WTC11 (cell line): ENCODE data around the gene RAB26.

Experiments used
- ATF1 ChIP-seq: sonication (generic); formaldehyde crosslinking; IDR thresholded peaks from 2 replicates; pipeline ENCODE4 v1.8.1; 2023; ENCODE audit warnings: mild to moderate bottlenecking, moderate library complexity, missing genetic modification reagents
- NFYB ChIP-seq: sonication (generic); formaldehyde crosslinking; conservative IDR thresholded peaks from 2 replicates; pipeline ENCODE4 v1.8.0; 2022; ENCODE audit warnings: low read depth, missing genetic modification reagents
- SMAD3 ChIP-seq: sonication (generic); formaldehyde crosslinking; IDR thresholded peaks from 2 replicates; pipeline ENCODE4 v1.8.0; 2022; ENCODE audit warnings: missing genetic modification reagents, mild to moderate bottlenecking, borderline replicate concordance
- SP1 ChIP-seq: sonication (generic); formaldehyde crosslinking; conservative IDR thresholded peaks from 2 replicates; pipeline ENCODE4 v1.8.1; 2022; ENCODE audit warnings: missing genetic modification reagents
- TEAD1 ChIP-seq: sonication (generic); formaldehyde crosslinking; IDR thresholded peaks from 2 replicates; pipeline ENCODE4 v1.8.0; 2022; ENCODE audit warnings: mild to moderate bottlenecking, missing genetic modification reagents
- TEAD4 ChIP-seq: sonication (generic); formaldehyde crosslinking; IDR thresholded peaks from 2 replicates; pipeline ENCODE4 v1.8.0; 2022; ENCODE audit warnings: mild to moderate bottlenecking, missing genetic modification reagents
- ZNF423 ChIP-seq: fragments of 250-450 bp; sonication (Bioruptor Pico); IDR thresholded peaks from 2 replicates; pipeline ENCODE4 v2.1.2; 2022; ENCODE audit warnings: mild to moderate bottlenecking, moderate library complexity
- TF ChIP-seq, protein P1 (sequence below): sonication (generic); formaldehyde crosslinking; IDR thresholded peaks from 2 replicates; pipeline ENCODE4 v1.8.1; 2022; ENCODE audit warnings: missing genetic modification reagents, borderline replicate concordance
- TF ChIP-seq, protein P2 (sequence below): sonication (generic); formaldehyde crosslinking; IDR thresholded peaks from 2 replicates; pipeline ENCODE4 v1.8.0; 2022; ENCODE audit warnings: mild to moderate bottlenecking, missing genetic modification reagents
- TF ChIP-seq, protein P3 (sequence below): fragments of 200-600 bp; IDR thresholded peaks from 2 replicates; pipeline ENCODE4 v1.8.0; 2022; ENCODE audit warnings: antibody characterized with exemption
- TF ChIP-seq, protein P4 (sequence below): sonication (generic); formaldehyde crosslinking; IDR thresholded peaks from 2 replicates; pipeline ENCODE4 v1.8.1; 2023; ENCODE audit warnings: mild to moderate bottlenecking, missing genetic modification reagents, moderate library complexity

DNA sequence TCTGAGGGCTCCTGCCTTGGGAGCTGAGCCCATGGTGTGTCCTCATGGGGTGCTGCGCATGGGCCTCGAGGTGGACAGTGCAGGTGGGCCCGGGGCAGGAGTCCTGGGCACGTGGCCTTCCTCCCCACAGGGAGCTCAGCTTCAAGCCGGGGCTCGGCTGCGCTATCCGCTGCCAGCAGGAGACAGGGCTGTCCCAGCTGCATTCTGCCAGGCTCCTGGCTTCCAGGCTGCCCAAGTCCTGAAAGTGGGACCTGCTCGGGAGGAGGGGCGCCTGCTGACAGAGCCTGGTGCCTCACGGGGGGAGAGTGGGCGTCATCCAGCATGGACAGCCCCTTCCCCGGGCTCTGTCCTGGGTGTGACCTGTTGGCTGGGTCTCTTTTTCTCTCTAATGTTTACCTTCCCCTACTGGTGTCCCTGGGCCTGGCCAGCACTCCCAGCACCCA is 14.3 kb downstream of the RAB26 start:
- TF ChIP-seq, protein P1, sequence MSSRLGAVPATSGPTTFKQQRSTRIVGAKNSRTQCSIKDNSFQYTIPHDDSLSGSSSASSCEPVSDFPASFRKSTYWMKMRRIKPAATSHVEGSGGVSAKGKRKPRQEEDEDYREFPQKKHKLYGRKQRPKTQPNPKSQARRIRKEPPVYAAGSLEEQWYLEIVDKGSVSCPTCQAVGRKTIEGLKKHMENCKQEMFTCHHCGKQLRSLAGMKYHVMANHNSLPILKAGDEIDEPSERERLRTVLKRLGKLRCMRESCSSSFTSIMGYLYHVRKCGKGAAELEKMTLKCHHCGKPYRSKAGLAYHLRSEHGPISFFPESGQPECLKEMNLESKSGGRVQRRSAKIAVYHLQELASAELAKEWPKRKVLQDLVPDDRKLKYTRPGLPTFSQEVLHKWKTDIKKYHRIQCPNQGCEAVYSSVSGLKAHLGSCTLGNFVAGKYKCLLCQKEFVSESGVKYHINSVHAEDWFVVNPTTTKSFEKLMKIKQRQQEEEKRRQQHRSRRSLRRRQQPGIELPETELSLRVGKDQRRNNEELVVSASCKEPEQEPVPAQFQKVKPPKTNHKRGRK (CRISPR knock-in tag): no peak
- TF ChIP-seq, protein P2, sequence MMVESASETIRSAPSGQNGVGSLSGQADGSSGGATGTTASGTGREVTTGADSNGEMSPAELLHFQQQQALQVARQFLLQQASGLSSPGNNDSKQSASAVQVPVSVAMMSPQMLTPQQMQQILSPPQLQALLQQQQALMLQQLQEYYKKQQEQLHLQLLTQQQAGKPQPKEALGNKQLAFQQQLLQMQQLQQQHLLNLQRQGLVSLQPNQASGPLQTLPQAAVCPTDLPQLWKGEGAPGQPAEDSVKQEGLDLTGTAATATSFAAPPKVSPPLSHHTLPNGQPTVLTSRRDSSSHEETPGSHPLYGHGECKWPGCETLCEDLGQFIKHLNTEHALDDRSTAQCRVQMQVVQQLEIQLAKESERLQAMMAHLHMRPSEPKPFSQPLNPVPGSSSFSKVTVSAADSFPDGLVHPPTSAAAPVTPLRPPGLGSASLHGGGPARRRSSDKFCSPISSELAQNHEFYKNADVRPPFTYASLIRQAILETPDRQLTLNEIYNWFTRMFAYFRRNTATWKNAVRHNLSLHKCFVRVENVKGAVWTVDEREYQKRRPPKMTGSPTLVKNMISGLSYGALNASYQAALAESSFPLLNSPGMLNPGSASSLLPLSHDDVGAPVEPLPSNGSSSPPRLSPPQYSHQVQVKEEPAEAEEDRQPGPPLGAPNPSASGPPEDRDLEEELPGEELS (CRISPR knock-in tag): no peak
- TF ChIP-seq, protein P3, sequence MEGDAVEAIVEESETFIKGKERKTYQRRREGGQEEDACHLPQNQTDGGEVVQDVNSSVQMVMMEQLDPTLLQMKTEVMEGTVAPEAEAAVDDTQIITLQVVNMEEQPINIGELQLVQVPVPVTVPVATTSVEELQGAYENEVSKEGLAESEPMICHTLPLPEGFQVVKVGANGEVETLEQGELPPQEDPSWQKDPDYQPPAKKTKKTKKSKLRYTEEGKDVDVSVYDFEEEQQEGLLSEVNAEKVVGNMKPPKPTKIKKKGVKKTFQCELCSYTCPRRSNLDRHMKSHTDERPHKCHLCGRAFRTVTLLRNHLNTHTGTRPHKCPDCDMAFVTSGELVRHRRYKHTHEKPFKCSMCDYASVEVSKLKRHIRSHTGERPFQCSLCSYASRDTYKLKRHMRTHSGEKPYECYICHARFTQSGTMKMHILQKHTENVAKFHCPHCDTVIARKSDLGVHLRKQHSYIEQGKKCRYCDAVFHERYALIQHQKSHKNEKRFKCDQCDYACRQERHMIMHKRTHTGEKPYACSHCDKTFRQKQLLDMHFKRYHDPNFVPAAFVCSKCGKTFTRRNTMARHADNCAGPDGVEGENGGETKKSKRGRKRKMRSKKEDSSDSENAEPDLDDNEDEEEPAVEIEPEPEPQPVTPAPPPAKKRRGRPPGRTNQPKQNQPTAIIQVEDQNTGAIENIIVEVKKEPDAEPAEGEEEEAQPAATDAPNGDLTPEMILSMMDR: no peak
- TF ChIP-seq ATF1 (CRISPR knock-in tag) (no peak), ZNF423 (CRISPR knock-in tag) (no peak), NFYB (no peak), SMAD3 (CRISPR knock-in tag) (no peak), TEAD4 (CRISPR knock-in tag) (no peak), SP1 (CRISPR knock-in tag) (no peak), TEAD1 (no peak)
- TF ChIP-seq, protein P4, sequence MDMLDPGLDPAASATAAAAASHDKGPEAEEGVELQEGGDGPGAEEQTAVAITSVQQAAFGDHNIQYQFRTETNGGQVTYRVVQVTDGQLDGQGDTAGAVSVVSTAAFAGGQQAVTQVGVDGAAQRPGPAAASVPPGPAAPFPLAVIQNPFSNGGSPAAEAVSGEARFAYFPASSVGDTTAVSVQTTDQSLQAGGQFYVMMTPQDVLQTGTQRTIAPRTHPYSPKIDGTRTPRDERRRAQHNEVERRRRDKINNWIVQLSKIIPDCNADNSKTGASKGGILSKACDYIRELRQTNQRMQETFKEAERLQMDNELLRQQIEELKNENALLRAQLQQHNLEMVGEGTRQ (CRISPR knock-in tag): no peak
